Measurements from ENCODE around the gene GOLT1A. TPM values are rescaled to one million over a fixed set of nuclear protein-coding genes. Genes with fewer than 3 reads are reported as not detected.

Gene GOLT1A
- total RNA-seq, 1 donor from 2014 or later, result 4.2 TPM

- no peak overlapping the region for H3K27ac Mint-ChIP-seq
- no peaks in the 10 kb centered on the region for H3K36me3 Mint-ChIP-seq (ENCODE audit: insufficient read depth)
- TF ChIP-seq, protein P1, sequence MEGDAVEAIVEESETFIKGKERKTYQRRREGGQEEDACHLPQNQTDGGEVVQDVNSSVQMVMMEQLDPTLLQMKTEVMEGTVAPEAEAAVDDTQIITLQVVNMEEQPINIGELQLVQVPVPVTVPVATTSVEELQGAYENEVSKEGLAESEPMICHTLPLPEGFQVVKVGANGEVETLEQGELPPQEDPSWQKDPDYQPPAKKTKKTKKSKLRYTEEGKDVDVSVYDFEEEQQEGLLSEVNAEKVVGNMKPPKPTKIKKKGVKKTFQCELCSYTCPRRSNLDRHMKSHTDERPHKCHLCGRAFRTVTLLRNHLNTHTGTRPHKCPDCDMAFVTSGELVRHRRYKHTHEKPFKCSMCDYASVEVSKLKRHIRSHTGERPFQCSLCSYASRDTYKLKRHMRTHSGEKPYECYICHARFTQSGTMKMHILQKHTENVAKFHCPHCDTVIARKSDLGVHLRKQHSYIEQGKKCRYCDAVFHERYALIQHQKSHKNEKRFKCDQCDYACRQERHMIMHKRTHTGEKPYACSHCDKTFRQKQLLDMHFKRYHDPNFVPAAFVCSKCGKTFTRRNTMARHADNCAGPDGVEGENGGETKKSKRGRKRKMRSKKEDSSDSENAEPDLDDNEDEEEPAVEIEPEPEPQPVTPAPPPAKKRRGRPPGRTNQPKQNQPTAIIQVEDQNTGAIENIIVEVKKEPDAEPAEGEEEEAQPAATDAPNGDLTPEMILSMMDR (IDR thresholded peaks at IDR 0.05; ENCODE audit: unreplicated experiment), result no peak
Observed at GRCh38 chr1:204177133-204177532, 36.7 kb downstream of the GOLT1A start.

DNA sequence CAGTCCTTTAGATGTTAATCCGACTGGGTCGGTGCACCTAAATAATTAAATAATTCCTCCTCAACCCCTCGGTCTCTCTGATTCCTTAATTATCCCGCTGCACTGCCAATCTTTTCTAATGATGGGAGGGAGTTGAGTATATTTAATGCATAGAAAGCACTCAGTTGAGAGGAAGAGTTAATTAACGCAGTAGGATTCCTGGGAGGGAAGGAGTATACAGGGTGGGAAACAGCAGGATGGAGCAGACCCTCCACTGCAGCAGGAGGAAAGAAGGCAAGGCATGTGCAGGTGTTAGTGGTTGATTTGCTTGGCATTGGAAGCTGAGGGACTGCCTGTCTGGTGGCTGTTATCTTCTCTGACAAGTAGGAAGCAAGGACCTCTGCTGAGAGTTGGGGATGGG is 37.7 kb downstream of the GOLT1A start:
- Mint-ChIP-seq H3K27ac (no peak overlapping the region), H3K36me3 (ENCODE audit: insufficient read depth) (no peaks in the 10 kb centered on the region), H3K4me3 (ENCODE audit: low read depth) (no peak overlapping the region), H3K27me3 (peaks cover 10% of the 10 kb centered on the region), H3K4me1 (ENCODE audit: low read depth) (peaks cover 4% of the 10 kb centered on the region), H3K9me3 (ENCODE audit: low read depth) (no peaks in the 10 kb centered on the region)
- TF ChIP-seq, protein P1 (IDR thresholded peaks at IDR 0.05; ENCODE audit: unreplicated experiment), result no peak
- DNase-seq (ENCODE audit: low spot score, unreplicated experiment), result no peak

More at GRCh38 chr1:204177133-204177532, 36.7 kb downstream of the GOLT1A start:
- DNase-seq (ENCODE audit: low spot score, unreplicated experiment), result no peak
- peaks cover 14% of the 10 kb centered on the region for H3K27me3 Mint-ChIP-seq
- no peak overlapping the region for H3K4me3 Mint-ChIP-seq (ENCODE audit: low read depth)
- peaks cover 2% of the 10 kb centered on the region for H3K4me1 Mint-ChIP-seq (ENCODE audit: low read depth)
- no peaks in the 10 kb centered on the region for H3K9me3 Mint-ChIP-seq (ENCODE audit: low read depth)

- Mint-ChIP-seq H3K4me3 (ENCODE audit: low read depth) (no peak overlapping the region), H3K27me3 (peaks cover 6% of the 10 kb centered on the region), H3K36me3 (ENCODE audit: insufficient read depth) (peaks cover 2% of the 10 kb centered on the region), H3K27ac (no peak overlapping the region), H3K4me1 (ENCODE audit: low read depth) (peaks cover 4% of the 10 kb centered on the region), H3K9me3 (ENCODE audit: low read depth) (peaks cover 4% of the 10 kb centered on the region)
- no peak for DNase-seq (ENCODE audit: low spot score, unreplicated experiment)
- TF ChIP-seq, protein P1 (IDR thresholded peaks at IDR 0.05; ENCODE audit: unreplicated experiment), result no peak
Observed at GRCh38 chr1:204174958-204175357, 38.8 kb downstream of the GOLT1A start.

GRCh38 chr1:204172404-204173029 is 41.3 kb downstream of the GOLT1A start:
- H3K4me3 Mint-ChIP-seq (ENCODE audit: low read depth), result no peak overlapping the region
- DNase-seq (ENCODE audit: low spot score, unreplicated experiment), result no peak
- peaks cover 2% of the 10 kb centered on the region for H3K36me3 Mint-ChIP-seq (ENCODE audit: insufficient read depth)
- H3K9me3 Mint-ChIP-seq (ENCODE audit: low read depth), result peaks cover 8% of the 10 kb centered on the region
- no peak overlapping the region for H3K27ac Mint-ChIP-seq
- peaks cover under 1% of the 10 kb centered on the region for H3K27me3 Mint-ChIP-seq
- peaks cover 4% of the 10 kb centered on the region for H3K4me1 Mint-ChIP-seq (ENCODE audit: low read depth)
- TF ChIP-seq, protein P1 (IDR thresholded peaks at IDR 0.05; ENCODE audit: unreplicated experiment), result no peak

DNA sequence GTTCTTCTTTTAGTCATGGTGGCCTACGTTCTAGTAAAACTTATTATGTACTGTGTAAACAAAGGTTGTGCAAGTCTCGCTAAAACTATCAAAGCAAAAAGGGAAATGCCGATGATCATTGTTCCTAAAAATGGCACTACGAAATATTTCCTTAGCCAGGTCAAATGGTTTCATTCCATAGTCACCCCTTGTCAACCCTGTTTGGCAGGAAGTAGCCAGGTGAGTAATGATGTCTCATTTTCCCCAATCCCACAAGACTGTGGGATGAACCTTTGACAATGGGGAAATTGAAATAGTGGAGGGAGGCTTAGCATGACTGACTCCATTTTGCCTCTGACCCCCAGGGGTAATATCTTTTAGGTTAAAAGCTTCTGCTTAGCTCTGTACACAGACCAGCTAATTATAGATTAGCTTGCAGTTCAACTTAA is 42.0 kb downstream of the GOLT1A start:
- Mint-ChIP-seq H3K4me3 (ENCODE audit: low read depth) (no peak overlapping the region), H3K4me1 (ENCODE audit: low read depth) (peaks cover 4% of the 10 kb centered on the region), H3K9me3 (ENCODE audit: low read depth) (peaks cover 8% of the 10 kb centered on the region), H3K27me3 (peaks cover 2% of the 10 kb centered on the region), H3K27ac (no peak overlapping the region), H3K36me3 (ENCODE audit: insufficient read depth) (peaks cover 2% of the 10 kb centered on the region)
- TF ChIP-seq, protein P1 (IDR thresholded peaks at IDR 0.05; ENCODE audit: unreplicated experiment), result no peak
- DNase-seq (ENCODE audit: low spot score, unreplicated experiment), result no peak

All from progenitor cell of endocrine pancreas (in vitro differentiated cells).